Psoas muscle (tissue), 8 donors: ENCODE measurements around the gene BAG5. TPM values are rescaled to one million over a fixed set of nuclear protein-coding genes. Genes with fewer than 3 reads are reported as not detected.

Source experiments
- ATAC-seq, 4 donors: fragments of 200-7000 bp; cut with Tn5 transposase; one replicate each; pipeline ENCODE4 v1.9.1; 2020; ENCODE audit warnings: moderate library complexity in 3 of 4, mild to moderate bottlenecking in 2 of 4
- DNase-seq, 2 donors: peaks; one replicate each; pipeline ENCODE4 v3.0.0-alpha.2; 2020
- H3K27ac ChIP-seq: fragments of 200-600 bp; one replicate; pipeline ENCODE4 v1.8.0; 2022
- H3K27me3 ChIP-seq, 3 donors: fragments of 200-600 bp in 1 of 3; one replicate each; pipeline versions ENCODE4 v1.6.1 to v1.8.0; 2013 to 2022; ENCODE audit warnings: low read length in 2 of 3, mild to moderate bottlenecking in 2 of 3, moderate library complexity in 1 of 3; ENCODE audit not compliant: insufficient read depth in 3 of 3
- H3K36me3 ChIP-seq, 2 donors: fragments of 200-600 bp in 1 of 2; one replicate each; pipeline versions ENCODE4 v1.6.1 to v1.8.0; 2013 to 2022; ENCODE audit warnings: low read depth in 1 of 2, mild to moderate bottlenecking in 1 of 2, moderate library complexity in 1 of 2; ENCODE audit not compliant: insufficient read depth in 1 of 2
- H3K4me1 ChIP-seq: fragments of 200-600 bp; one replicate; pipeline ENCODE4 v1.8.0; 2022
- H3K4me3 ChIP-seq: fragments of 200-600 bp; one replicate; pipeline ENCODE4 v1.8.0; 2022; ENCODE audit warnings: mild to moderate bottlenecking
- H3K9me3 ChIP-seq: fragments of 200-600 bp; one replicate; pipeline ENCODE4 v1.8.0; 2022
- WGBS, 3 donors: extraction: QIAGEN DNeasy Blood & Tissue Kit; methylation state at CpG; one replicate each; pipeline versions ENCODE4 v1.1.6 to v1.1.7; 2013; 5-methylcytosine and 5-hydroxymethylcytosine counted together
- intact Hi-C, 2 donors: fragments of 100-400 bp; cut with DNase I; formaldehyde crosslinking; loops; one replicate each; pipeline versions ENCODE4 v1.11.0 to v1.14.2; 2022
- polyA plus RNA-seq, 3 donors: library from polyadenylated mRNA; stranded (reverse); fragments of 200-250 nt; gene quantifications; one replicate each; pipeline ENCODE4 v1.2.3, GENCODE V29; 2013
- total RNA-seq, 4 donors: library from RNA; stranded (reverse); fragmentation: NEBNext Ultra II Directional in 2 of 4; extraction: Animal tissue kit (Norgen Biotek cat#: 25700) in 2 of 4; gene quantifications; one replicate each; pipeline versions ENCODE4 v1.2.1 to v1.2.4, GENCODE V29; 2021 to 2023
- TF ChIP-seq, protein P1 (sequence below): fragments of 200-600 bp; IDR thresholded peaks from one replicate; pipeline ENCODE4 v1.8.0; 2022; ENCODE audit warnings: antibody characterized with exemption
- donor health status: healthy with polysubstance abuse.
- donor health status: DM: no; HTN: no; CAD: no; lungs with moderate emphysema.
- donor health status: Bipolar disorder and iron deficiency.
- donor health status: healthy.
- donor health status: DM: yes; HTN: yes; CAD: no.
- donor health status: DM: no; HTN: no; CAD: no.
- donor health status: DM: no; HTN: no; CAD: no.
- donor health status: DM: yes; HTN: yes; CAD: no.

The BAG5 gene
- total and polyA plus RNA-seq, 7 donors, result 8.7 to 29.5 (median 17.9) TPM

DNA sequence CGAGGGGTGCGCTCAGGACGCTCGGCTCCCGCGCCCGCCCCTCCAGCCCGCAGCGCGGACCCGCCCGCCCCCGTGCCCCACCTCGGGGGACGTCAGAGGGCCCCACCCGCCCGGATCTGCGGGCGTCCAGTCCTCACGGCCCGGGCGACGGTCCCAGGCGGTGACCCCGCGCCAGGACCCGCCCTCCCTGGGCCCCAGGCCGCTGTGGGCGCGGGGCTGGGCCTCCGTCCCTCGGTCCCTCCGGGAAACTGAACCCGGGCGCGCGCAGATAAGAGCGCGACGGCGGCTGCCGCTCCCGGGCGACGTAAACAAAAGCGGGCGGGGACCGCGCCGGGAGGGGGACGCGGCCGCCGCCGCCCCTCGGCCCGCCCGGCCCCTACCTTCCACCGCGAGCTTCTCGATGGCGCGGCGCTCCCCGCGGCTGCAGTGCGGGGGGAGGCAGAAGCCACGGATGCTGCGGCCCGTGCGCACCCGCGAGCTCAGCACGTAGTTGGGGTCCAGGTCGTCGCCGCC, 41.0 kb downstream of the BAG5 start:
- Histone ChIP-seq H3K4me1 (peaks cover 22% of the 10 kb centered on the region), H3K27me3 (peaks cover 0 to 24% (median 15%) of the 10 kb centered on the region in 3 donors)

DNA sequence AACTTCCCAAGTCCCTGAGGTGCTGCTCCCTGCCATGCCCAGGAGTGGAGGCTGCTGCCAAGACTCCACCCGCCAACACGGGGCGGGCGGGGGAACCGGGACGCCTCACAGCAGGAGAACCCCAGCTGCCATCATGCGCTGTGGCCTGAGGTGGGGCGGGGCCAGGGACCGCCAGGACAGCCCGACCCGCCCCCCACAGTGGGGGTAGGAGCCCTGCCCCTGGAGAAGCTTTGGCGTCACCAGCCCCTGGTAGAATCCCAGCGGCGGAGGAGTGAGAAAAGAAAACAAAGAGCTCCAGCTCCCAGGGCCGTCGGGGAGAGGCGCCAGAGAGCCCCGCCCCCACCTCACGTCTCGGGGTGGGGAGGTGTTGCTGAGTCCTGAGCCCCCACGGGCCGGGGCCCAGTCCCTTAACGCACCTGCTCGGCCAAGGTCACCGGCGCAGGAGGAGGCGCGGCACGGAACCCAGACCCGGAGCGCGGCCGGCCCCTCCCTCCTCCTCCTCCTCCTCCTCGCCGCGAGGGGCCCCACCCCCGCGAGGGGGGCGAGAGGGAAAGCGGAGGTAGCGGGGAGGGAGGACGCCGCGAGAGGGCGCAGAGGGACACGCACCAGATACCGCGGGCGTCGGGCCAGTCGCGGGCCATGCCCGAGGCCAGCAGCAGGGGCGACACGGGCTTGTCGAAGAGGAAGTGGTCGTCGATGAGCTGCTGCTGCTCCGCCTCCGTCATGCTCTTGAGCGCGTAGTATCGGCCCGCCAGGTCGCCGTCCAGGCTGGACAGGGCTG, 41.6 kb downstream of the BAG5 start:
- Histone ChIP-seq H3K4me3 (peak overlapping the region; percentile 62), H3K27me3 (peaks cover 0 to 24% (median 15%) of the 10 kb centered on the region in 3 donors), H3K27ac (no peak overlapping the region), H3K36me3 (no peaks in the 10 kb centered on the region), H3K4me1 (peaks cover 22% of the 10 kb centered on the region), H3K9me3 (no peaks in the 10 kb centered on the region)
- ATAC-seq (peak; percentile 54 to 74 (median 66)), DNase-seq (peak; percentile 84 to 89)
- TF ChIP-seq, protein P1, sequence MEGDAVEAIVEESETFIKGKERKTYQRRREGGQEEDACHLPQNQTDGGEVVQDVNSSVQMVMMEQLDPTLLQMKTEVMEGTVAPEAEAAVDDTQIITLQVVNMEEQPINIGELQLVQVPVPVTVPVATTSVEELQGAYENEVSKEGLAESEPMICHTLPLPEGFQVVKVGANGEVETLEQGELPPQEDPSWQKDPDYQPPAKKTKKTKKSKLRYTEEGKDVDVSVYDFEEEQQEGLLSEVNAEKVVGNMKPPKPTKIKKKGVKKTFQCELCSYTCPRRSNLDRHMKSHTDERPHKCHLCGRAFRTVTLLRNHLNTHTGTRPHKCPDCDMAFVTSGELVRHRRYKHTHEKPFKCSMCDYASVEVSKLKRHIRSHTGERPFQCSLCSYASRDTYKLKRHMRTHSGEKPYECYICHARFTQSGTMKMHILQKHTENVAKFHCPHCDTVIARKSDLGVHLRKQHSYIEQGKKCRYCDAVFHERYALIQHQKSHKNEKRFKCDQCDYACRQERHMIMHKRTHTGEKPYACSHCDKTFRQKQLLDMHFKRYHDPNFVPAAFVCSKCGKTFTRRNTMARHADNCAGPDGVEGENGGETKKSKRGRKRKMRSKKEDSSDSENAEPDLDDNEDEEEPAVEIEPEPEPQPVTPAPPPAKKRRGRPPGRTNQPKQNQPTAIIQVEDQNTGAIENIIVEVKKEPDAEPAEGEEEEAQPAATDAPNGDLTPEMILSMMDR, result peak; percentile 47
- intact Hi-C loops, result no loop called here
- WGBS, 3 donors, result 3 to 19% (median 5%) methylated on average over 27 to 62 of the region's 66 CpGs

More for the DNA sequence above, 41.0 kb downstream of the BAG5 start:
- WGBS, 3 donors, result 2 to 3% (median 2%) methylated on average over 22 to 77 of the region's 77 CpGs
- DNase-seq (no peak), ATAC-seq (peak; percentile 16 to 23 (median 22))
- no peaks in the 10 kb centered on the region for H3K9me3 ChIP-seq
- TF ChIP-seq, protein P1, result no peak
- intact Hi-C loops, result no loop called here
- peak overlapping the region; percentile 62 for H3K4me3 ChIP-seq
- H3K36me3 ChIP-seq, result no peaks in the 10 kb centered on the region
- no peak overlapping the region for H3K27ac ChIP-seq

DNA sequence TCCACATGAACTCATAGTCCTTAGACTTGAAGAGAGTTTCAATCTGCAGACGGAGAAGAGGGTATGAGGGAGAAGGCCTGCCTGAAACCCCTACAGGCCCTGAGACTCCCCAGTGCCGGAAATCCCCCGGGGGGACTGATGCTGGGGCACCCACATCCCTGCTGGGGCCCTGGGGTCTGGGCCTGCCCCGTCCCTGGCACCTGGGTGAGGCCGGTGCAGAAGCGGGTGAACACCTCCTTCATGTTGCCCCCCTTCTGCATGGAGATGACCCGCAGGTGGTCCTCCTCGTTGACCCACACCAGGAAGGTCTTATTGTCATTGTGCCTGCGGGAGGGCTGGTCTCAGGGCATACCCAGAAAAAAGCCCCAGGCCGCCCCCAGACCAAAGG, 42.2 kb downstream of the BAG5 start:
- WGBS, 3 donors, result 66 to 88% (median 78%) methylated on average over 10 of the region's 10 CpGs
- H3K27me3 ChIP-seq, result peaks cover 0 to 24% (median 15%) of the 10 kb centered on the region in 3 donors
- intact Hi-C loops, result no loop called here
- H3K27ac ChIP-seq, result no peak overlapping the region
- no peaks in the 10 kb centered on the region for H3K9me3 ChIP-seq
- peak overlapping the region; percentile 62 for H3K4me3 ChIP-seq
- no peaks in the 10 kb centered on the region for H3K36me3 ChIP-seq
- DNase-seq (peak in 1 of 2 donors; percentile 51), ATAC-seq (no peak)
- H3K4me1 ChIP-seq, result peaks cover 22% of the 10 kb centered on the region
- TF ChIP-seq, protein P1, result no peak

DNA sequence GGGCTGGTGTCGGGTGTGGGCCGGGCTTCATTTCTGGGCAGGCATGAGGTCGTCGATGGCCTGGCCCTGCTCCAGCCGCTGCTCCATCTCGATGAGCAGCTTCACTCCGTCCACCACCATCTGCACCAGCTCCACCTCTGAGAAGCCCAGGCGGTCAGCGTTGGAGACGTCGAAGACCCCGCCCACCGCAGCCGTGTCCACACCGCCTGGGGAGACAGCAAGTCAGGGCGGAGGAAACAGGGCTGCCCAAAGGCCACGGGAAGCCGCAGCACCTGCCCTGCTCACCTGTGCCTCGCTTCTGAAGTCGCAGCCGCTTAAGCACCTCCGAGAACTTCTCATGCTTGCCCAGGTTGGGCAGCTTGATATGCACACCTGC, 42.6 kb downstream of the BAG5 start:
- H3K27me3 ChIP-seq, result peaks cover 0 to 24% (median 15%) of the 10 kb centered on the region in 3 donors
- 61 to 76% (median 69%) methylated on average over 22 of the region's 22 CpGs for WGBS, 3 donors

More for the DNA sequence above, 42.6 kb downstream of the BAG5 start:
- Histone ChIP-seq H3K9me3 (no peaks in the 10 kb centered on the region), H3K4me3 (no peak overlapping the region), H3K4me1 (peaks cover 22% of the 10 kb centered on the region), H3K36me3 (no peaks in the 10 kb centered on the region), H3K27ac (no peak overlapping the region)
- DNase-seq (peak in 1 of 2 donors; percentile 65), ATAC-seq (no peak)
- TF ChIP-seq, protein P1, result no peak
- intact Hi-C loops, result loop anchor here in 1 of 2 donors (2.0 kb wide), 1 partner anchor 27 kb away; no protein-coding TSS in a partner anchor
